OCI-M1 (cell line): ENCODE results near the gene ADAM15.

Source experiments
- DNase-seq: peaks from one replicate; lab custom pipeline; 2025; lab: John Stamatoyannopoulos, UW

ADAM15 gene

DNA sequence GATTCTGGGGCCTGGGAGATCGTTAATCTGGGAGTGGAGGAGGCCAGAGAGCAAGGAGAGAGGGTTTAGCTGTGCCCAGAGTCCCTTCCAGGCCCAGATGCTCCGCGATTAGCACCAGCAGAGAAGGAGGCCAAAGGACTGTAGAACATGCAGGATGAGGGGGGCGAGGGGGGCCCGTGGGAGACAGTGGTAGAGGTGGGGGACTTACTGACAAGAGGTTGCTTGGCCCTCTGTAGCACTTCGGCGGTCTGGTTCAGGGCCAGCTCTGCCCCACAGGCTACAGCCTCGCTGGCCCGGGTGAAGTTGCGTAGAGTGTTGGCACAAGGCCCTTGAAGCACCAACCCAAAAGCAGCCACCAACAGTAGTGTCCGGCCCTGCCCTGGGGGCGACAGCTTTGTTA, 18.2 kb upstream of the ADAM15 start:
- DNase-seq = no peak

DNA sequence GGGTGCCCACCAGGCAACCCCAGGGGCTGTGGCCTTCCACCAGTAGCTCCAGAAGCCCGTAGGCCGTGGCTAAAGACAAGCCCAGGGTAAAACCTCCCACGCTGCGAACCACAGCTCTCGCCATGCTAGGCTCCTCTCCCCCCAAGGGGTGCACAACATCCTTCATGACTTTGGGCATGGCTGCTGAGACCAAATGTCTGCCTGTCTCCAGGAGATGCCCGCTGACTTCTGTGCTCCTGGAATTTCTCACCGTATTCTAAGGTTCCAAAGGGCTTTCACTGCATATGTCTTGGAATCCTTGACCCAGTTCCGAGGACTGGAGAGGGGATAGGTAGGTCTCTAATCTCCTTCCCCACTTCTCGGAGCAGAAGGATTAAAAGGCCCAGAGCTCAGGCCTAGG, 17.6 kb upstream of the ADAM15 start, which contains the start of the genes DCST1 and DCST2:
Gene DCST1 (plus strand): TSS at position 301 of the 400 bp plus-strand sequence. CDS start 213 bp downstream, outside the sequence.
Gene DCST2 (minus strand): TSS at position 258 of the 400 bp plus-strand sequence. CDS start 80 bp downstream, at position 178.
- DNase-seq = no peak

DNA sequence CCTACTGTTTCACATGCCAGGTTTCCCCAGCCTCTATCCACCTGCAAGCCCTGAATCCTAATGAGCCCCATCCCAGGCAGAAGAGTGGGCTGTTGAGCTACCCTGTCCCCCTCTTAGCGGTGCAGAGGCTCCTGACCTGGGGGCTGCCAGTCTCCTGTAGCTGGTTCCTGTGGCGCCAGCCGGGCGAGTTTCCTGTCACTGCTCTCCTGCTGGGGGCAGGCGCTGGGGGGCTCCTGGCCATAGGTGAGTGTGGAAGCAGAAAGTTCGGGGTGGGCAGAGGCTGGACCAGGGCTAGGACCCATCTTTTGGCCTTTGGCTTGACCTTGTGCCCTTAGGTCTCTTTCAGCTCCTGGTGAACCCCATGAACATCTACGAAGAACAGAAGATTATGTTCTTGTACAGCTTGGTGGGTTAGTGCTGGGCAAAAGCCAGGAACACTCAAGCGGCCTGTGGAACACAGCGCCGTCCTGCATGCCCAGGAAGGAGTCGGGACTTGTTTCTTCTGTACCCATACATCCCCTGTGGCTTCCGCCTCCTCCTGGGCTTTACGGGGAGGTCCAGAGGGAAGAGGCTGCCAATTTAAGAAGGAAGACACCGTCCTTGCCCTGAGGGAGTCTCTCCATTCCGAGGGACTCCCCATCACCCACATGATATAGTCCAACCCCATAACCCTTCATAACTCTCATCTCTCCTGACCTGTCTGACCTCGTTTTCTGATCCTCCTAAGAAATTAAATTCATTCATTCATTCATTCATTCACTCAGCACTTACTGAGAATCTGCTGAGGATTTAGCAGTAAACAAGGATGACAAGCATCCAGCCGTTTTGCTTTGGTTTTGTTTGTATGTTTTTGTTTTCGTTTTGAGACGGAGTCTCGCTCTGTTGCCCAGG, 16.6 kb upstream of the ADAM15 start:
- DNase-seq = no peak

DNA sequence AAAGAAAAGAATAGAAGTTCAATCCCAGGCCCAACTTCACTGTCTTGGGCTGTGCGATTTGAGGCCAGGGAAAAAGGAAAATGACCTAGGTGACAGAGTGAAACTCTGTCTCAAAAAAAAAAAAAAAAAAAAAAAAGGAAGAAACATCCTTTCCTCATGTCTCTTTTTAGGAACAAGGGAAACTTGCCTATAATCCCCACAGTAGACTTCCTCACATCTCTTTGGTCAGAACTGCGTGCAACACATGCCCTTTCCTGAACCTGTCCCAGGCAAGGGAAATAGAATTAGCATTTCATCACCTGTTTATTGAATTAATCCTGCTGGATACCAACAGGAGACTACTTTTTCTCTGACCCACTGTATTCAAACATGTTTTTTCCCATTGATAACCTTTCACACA, 15.2 kb upstream of the ADAM15 start:
- DNase-seq = no peak

DNA sequence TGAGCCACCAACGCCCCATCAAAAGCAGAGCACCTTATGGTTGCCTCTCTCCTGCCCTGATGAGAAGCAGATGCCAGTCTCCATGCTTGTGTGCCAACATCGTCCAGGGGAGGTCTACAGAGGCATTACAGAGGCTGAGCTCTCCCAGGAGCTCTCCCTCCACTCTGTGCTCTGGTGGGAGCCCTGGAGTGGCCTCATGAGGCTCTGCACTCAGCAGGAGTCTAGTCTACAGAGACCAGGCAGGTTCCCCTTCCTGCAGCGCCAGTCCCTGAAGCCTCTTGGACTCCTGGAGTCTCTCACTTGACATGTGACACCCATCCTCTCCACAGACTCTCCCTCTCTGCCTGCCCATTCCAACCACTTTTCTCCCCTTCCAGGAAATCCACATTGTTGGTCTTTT, 14.1 kb upstream of the ADAM15 start:
- DNase-seq = no peak

DNA sequence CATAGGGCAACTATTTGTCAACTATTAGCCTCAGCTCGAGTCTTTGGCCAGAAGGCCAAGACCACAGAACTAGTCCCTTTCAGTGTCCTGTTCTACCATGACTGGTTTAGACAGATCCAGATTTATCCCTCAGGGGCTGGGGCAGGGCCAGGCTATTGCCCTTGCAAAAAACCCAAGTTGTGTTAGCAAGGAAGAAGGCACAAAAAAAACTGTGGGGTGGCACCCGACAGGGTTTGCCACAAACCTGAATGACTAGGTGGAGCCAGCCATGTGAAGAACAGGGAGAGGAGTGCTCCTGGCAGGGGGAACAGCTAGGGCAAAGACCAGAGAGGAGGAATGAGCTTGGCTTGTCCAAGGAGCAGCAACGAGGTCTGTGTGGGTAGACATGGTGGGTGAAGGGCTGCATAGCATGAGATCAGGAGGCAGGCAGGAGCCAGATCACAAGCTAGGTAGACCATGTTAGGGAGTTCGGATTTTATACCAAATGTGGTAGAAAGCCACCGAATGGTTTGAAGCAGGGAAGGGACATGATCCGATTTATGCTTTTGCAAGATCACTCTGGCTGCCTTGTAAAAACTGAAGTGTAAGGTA, 13.2 kb upstream of the ADAM15 start:
- no peak for DNase-seq

DNA sequence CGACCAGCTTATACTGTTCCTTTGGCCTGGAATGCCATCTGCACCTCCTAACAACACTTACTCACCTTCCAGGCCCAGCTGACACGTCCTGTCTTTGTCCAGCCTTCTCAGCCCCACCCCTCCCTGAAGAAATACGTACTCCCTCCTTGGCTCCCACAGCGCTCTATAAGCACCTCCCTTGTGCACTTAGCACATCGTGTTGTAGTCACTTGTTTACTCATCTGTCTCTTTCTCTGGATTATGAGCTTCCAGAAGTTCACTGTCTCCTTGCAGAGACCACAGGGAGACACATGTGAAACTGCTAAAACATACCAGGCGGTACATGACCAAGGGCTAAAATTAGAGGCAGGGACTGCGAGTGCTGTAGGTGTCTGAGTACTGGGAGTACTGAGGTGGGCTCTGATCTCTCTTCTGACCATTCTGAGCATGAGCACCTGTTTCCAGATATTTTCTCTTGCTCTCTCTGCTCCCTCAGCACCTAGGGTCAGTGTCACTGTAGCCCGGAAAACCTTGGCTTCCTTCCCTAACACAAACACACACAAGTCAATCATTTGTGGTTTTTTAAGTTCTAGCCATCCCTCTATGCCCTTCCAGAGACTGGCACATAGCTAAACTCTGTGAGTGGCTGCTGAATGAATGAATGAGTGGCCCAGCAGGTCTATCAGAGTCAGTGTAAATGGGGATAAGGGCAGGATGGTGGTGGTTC, 12.4 kb upstream of the ADAM15 start:
- DNase-seq = no peak

DNA sequence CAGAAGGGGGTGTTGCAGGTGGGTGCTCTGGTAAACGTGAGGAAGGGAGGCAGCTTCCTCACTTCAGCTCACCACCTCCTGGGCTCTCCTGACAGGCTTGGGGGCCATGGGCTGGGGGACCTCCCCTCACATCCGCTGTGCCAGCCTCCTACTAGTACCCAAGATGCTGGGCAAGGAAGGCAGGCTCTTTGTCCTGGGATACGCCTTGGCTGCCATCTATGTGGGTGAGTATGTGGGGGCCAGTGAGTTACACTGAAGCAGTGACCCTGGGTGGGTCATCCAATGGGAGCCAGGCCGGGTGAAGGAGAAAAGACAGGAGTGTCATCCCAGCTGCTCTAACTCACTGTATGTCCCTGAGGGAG, 11.8 kb upstream of the ADAM15 start:
- no peak for DNase-seq

DNA sequence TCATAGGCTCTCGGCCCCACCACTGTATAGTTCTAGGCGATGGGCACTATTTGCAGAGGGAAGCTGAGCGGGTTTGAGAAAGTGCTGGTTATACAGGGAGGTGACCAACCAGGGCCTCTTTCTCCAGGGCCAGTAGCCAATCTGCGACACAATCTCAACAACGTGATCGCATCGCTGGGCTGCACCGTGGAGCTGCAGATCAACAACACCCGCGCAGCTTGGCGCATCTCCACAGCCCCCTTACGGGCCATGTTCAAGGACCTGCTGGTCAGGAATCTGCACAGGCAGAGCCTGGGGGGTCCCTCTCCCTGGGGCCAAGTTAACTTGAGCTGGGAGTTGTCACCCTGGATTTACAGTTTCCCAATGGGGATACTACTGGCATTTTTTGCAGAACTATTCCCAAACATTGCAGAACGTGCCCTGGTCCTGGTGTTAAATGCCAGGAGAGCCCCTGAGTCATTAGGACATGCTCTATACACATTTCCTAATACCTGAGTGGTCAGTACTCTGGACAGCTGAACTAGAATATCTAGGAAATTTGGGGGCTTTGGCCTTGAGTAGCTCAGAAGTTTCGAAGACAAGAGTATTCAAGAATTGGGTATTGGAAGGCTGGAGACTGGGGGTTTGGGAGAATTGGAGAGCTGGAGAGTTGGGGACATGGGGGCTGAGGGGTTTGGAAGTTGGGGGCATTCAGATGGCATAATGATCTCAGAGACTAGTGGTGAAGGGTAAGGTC, 10.6 kb upstream of the ADAM15 start:
- DNase-seq = no peak

DNA sequence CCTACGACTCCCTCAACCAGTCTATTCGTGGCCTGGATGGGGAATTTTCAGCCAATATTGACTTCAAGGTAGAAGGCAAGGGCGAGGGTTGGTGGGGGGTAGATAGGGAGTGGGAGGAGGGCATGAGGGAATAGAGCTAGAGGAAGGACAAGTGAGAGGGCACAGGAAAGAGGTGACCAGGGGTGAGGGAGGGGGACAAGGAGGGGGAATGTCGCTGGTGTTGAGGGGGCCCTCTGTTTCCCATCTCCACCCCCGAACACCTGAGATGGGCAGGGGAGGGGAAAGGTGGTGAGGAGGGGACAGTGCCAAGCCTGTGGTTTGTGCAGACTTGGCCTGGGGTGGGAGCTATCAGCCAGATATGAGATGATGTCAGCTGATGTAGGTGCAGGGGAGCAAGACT, 8.3 kb upstream of the ADAM15 start:
- DNase-seq = no peak

DNA sequence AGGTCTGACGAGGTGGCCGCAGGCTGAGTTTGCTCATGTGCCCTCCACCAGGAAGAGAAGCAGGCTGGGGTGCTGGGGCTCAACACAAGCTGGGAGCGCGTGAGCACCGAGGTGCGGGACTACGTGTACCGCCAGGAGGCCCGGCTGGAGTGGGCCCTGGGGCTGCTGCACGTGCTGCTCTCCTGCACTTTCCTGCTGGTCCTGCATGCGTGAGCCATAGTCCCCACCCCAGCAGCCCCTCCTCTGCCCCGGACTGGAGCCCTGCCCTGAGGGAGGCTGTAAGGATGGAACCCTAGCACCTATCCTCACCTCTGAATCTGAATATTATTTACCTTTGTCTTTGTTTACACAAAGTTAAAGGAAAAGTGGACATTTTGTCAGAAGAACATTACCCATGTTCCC, 7.8 kb upstream of the ADAM15 start:
- no peak for DNase-seq

DNA sequence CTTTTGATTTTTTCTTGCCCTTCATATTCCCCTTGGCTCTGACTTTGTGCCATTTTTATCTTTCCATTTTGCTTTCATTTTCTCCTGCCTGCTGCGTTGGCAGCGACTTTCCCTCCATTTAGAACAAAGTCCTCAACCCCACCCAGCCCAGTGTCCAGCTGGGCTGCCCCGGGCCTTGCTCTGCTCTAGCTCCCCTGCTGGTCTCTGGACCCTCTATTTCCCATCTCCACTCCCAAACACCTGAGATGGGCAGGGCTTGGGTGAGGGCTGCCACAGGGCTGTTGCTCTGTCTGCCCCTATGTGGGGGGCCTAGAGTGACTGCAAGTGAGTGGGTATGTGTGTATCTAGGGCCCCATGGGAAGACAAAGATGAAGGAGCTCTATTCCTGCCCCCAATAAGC, 7.3 kb upstream of the ADAM15 start:
- DNase-seq = no peak

DNA sequence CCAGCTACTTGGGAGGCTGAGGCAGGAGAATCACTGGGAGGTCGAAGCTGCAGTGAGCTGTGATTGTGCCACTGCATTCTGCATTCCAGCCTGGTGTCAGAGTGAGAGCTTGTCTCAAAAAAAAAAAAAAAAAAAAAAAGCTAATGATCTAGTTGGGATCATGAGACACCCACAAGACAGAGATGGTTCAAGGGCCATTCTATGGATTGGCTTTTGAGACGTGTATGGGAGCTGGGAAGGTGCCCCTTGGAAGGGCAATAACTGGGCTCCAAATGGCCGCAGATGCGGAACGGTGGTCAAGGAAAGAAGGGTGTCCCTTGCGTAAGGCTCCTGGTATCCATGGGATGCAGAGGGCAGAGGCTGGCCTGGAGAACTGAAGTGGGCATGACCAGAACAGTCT, 6.8 kb upstream of the ADAM15 start:
- no peak for DNase-seq

DNA sequence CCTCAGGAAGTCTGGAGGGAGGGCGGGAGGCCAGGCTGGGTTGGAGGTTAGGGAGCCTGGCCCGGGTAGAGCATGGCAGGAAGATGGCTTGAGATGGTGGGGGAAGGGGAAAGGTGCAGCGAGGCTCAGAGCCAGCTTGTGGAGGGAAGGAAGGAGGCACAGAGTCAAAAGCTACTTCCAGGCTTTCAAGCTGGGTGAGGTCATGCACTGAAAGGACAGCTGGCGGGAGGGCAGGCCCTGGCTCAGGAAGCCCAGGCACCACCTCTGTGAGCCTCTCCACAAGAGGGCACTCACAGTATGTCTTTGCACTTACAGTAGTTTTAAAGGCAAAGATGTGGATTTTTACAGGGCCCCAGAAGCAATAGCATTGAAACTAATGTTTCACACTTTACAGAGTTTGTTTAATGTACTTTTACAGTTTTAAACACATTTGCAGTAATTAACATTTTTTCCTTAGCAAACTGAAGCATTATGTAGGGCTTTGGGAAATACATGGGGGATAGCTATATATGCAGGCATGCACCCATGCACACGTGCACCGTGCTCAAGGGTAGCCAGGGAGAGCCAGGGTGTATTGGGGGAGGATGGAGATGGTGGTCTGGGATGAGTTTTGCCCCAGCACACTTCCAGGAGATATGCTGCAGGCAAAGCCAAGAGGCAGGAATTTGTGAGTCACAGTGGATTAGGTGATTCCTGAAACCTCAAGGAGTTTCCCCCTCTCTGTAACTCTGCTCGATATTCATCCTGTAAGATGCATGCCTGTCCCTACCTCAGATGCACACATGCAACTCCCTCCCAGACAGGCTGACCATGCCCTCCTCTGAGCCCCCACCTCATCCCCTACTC, 6.1 kb upstream of the ADAM15 start:
- DNase-seq = peak; percentile 93

DNA sequence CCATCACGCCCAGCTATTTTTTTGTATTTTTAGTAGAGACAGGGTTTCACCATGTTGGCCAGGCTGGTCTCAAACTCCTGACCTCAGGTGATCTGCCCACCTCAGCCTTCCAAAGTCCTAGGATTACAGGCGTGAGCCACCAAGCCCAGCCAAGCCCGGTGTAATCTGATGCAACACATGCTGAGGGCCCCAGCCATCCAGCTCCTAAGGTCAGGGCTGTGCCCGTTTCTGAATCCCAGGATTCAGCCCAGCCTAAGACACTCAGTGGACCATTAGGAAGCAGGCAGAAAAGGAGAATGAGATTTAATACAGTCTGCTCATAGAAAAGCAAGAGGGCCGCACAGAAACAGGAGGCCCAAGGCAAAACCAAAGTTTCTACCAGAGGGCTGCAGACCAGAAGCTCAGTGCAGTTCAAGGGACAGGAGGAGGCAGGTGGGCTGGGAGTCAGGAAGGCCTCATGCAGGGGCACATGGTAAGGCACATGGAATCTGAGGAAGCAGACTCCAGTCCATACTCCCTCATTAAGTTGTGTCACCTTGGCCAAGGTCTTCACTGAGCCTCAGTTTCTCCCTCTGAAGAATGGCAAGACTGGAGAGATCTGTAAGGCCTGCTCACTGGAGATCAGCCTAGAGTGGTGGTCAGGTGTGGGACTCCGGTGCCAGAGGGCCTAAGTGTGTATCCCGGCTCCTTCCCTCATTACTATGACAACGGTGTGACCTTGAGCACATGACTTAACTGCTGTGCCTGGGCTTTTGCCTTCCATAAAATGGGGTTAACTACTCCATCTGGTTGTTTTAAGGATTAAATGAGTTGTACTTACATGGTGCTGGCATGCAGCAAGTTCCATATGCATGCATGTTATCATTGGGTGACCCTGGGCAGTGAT, 2.4 kb upstream of the ADAM15 start:
- no peak for DNase-seq

DNA sequence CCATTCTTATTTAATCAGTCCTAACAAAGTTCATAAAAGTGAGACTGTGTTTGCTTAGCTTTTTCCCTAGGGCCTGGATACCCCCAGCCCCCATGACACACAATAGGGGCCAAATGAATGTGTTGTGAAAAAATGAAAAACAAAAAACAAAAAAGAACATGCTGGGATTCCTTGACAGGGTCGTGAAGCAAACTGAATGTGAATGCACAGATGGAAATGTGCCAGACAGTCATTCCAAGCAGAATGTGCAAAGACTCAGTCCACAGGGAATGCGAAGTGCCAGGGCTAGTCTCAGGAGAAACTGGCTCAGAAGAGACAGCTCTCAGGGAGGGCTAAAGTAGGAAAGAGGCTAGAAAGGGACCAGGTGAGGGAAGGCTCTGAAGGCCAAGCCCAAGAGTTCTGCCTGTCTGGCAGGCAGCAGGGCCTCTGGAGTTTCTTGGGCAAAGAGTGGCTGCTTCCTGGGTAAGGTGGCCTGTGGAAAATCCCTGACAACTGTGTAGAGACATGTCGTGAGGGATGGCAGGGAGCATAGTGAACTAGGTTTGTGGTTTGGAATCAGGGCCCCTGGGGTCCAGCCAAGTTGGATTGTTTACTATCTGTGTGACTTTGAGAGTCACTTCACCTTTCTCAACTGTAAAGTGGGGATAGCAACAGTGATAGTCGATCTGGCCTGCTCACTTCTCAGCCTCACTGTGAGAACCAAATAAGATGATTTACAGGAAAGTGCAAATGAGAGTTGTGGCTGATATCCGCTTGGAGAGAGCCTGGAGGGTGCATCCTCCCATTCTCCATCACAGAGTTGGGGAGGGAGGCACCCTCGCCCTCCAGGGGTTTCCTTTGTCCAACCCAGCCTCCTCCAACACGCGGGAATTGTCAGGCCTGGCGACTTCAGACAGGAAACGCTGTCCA, 1.2 kb upstream of the ADAM15 start:
- no peak for DNase-seq

DNA sequence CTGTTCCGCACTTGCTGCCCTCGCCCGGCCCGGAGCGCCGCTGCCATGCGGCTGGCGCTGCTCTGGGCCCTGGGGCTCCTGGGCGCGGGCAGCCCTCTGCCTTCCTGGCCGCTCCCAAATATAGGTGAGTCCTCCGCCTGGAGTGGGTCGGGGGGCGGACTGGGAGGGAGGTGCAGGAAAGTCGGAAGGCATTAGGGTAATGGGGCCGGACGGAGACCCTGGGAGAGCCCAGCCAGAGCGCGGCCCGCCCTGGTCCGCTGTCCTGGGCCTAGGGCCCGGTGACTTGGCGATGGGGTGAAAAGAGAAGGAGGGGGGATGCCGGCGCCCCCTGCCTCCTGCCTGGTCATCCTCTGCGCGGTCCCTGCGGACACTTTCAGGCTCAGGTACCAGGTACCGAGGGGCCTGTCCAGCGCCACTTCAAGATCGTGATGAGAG, 243 bp downstream of the ADAM15 start:
- no peak for DNase-seq

DNA sequence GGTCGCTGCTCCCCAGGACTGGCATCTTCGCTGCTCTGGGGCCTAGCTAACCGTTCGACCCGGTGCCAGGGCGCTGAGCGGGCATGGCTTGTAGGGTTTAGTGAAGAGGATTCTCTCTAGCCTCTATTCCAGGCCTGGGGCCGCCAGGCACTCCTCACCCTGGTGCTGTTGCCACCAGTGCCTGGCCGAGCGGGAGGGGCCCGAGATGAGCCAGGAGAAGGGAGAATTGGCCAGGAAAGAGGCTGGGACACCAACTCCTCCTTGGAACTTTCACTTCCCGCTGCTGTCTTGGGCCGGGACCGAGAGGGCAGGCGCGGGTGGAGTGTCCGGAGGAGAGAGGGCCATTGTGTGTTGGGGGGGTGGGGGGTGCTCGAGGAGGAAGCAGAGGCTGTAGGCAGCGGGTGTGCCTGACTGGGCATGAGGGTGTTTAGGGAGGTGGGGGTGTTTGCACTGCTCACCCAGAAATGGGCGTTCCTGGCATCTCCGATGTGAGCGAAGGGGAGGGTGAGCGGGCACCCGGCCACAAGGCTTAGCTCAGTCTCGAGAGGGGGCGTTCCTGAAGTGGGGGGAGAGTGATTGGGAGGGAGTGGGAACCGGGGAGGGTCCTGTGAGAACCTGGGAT, 772 bp downstream of the ADAM15 start:
- DNase-seq = peak; percentile 56
